NB4 (cell line): Measurements from ENCODE around the gene MORN1.

Experiments used
- DNase-seq: peaks from one replicate; pipeline ENCODE4 v3.0.0; 2010; ENCODE audit warnings: low read depth
- H3K4me3 ChIP-seq: one replicate; pipeline ENCODE4 v1.5.1; 2011; ENCODE audit warnings: mild to moderate bottlenecking, low read depth, low read length, moderate library complexity
- CTCF ChIP-seq: IDR thresholded peaks from one replicate; pipeline ENCODE4 v1.5.1; 2012; ENCODE audit warnings: low read depth, low read length
- MAX ChIP-seq: IDR thresholded peaks from 2 replicates; pipeline ENCODE4 v1.6.1; 2011; ENCODE audit warnings: low read depth, low read length
- MYC ChIP-seq: IDR thresholded peaks from 2 replicates; pipeline ENCODE4 v1.6.1; 2011; ENCODE audit warnings: low read depth, low read length
- POLR2A ChIP-seq: IDR thresholded peaks from 2 replicates; pipeline ENCODE4 v1.6.1; 2011; ENCODE audit warnings: mild to moderate bottlenecking; ENCODE audit not compliant: insufficient read length; ENCODE audit errors: extremely low read depth

The MORN1 gene

GRCh38 chr1:2283991-2284895 is 107.1 kb downstream of the MORN1 start:
- H3K4me3 ChIP-seq = no peak overlapping the region
- TF ChIP-seq POLR2A (no peak), CTCF (no peak), MAX (no peak), MYC (no peak)
- DNase-seq = no peak

DNA sequence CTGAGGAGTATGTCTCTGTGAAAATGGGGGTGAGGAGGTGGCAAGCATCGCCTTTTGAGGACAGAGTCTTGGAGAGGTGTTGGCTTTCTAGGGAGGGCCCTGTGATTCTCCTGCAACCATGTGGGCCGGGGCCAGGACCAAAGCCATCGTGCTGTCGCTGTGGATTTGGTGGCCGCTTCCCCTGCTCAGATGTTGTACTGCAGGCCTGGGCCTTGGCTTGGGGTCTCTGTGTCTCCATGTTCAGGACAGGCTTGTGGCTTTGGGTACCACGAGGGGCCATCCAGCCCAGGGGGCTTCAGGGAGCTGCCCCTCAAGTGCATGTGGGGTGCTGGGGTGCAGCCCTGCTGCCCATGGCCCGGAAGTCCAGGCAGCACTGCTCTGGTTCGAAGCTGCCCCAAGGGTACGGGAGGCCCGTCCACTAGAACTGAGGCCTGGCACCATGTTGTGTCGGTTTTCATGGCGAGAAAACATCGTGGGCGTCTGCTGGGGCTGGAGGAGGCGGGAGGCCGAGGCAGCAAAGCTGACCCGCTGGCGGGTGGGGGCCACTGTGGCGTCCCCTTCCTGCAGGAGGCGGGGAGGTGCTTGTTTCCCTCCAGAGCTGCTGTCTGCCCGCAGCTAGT is 107.9 kb downstream of the MORN1 start:
- H3K4me3 ChIP-seq = no peak overlapping the region
- DNase-seq = no peak
- TF ChIP-seq CTCF = no peak
- no peak for TF ChIP-seq MYC
- TF ChIP-seq MAX = no peak
- TF ChIP-seq POLR2A = no peak

GRCh38 chr1:2282556-2283270 is 108.6 kb downstream of the MORN1 start:
- TF ChIP-seq MYC = no peak
- no peak for TF ChIP-seq POLR2A
- TF ChIP-seq MAX = no peak
- TF ChIP-seq CTCF = no peak
- H3K4me3 ChIP-seq = no peak overlapping the region
- no peak for DNase-seq

GRCh38 chr1:2279817-2280216 is 111.5 kb downstream of the MORN1 start:
- no peak for TF ChIP-seq POLR2A
- no peak overlapping the region for H3K4me3 ChIP-seq
- no peak for DNase-seq

GRCh38 chr1:2279210-2279639 is 112.1 kb downstream of the MORN1 start:
- H3K4me3 ChIP-seq = no peak overlapping the region
- no peak for DNase-seq
- TF ChIP-seq CTCF (no peak), POLR2A (no peak), MYC (no peak), MAX (no peak)

- TF ChIP-seq POLR2A = no peak
- no peak for TF ChIP-seq MYC
- no peak for TF ChIP-seq CTCF
- TF ChIP-seq MAX = no peak
- H3K4me3 ChIP-seq = no peak overlapping the region
- DNase-seq = no peak
Measured at GRCh38 chr1:2278591-2279209, 112.7 kb downstream of the MORN1 start.
